Mesendoderm (in vitro differentiated cells): ENCODE measurements around the gene SKOR1.
A peak's percentile ranks its signal among the peaks of the same experiment; 100 is the strongest.

Experiments used
- DNase-seq: peaks from one replicate; pipeline ENCODE4 v3.0.0; 2013
- H2AK5ac ChIP-seq: 2 replicates; pipeline ENCODE4 v1.6.1; 2013; ENCODE audit warnings: low read length, inconsistent platforms
- H2BK120ac ChIP-seq: 2 replicates; pipeline ENCODE4 v1.6.1; 2013; ENCODE audit warnings: low read depth, mild to moderate bottlenecking, low read length, moderate library complexity, mixed read lengths
- H2BK15ac ChIP-seq: replicated peaks from 2 replicates; pipeline ENCODE4 v1.6.1; 2013; ENCODE audit warnings: low read depth, mild to moderate bottlenecking, moderate library complexity
- H2BK5ac ChIP-seq: 2 replicates; pipeline ENCODE4 v1.6.1; 2013; ENCODE audit warnings: low read length, inconsistent platforms
- H3K18ac ChIP-seq: 2 replicates; pipeline ENCODE4 v1.6.1; 2013; ENCODE audit warnings: mild to moderate bottlenecking, low read length, mixed read lengths
- H3K23ac ChIP-seq: one replicate; pipeline ENCODE4 v1.6.1; 2013; ENCODE audit warnings: low read length
- H3K27ac ChIP-seq: 2 replicates; pipeline ENCODE4 v1.5.1; 2013; ENCODE audit warnings: low read depth, mild to moderate bottlenecking, inconsistent platforms, low read length, moderate library complexity
- H3K27me3 ChIP-seq: 2 replicates; pipeline ENCODE4 v1.6.1; 2013; ENCODE audit warnings: low read length, control low read depth, mild to moderate bottlenecking, inconsistent platforms; ENCODE audit not compliant: insufficient read depth, poor library complexity
- H3K36me3 ChIP-seq: 2 replicates; pipeline ENCODE4 v1.6.1; 2013; ENCODE audit warnings: low read length, inconsistent platforms; ENCODE audit not compliant: control insufficient read depth, insufficient read depth
- H3K4ac ChIP-seq: one replicate; pipeline ENCODE4 v1.6.1; 2013; ENCODE audit warnings: low read depth, mild to moderate bottlenecking, low read length, moderate library complexity
- H3K4me1 ChIP-seq: 2 replicates; pipeline ENCODE4 v1.6.1; 2013; ENCODE audit warnings: low read depth, low read length, inconsistent platforms; ENCODE audit not compliant: control insufficient read depth
- H3K4me2 ChIP-seq: 2 replicates; pipeline ENCODE4 v1.6.1; 2013; ENCODE audit warnings: low read length
- H3K4me3 ChIP-seq: 2 replicates; pipeline ENCODE4 v1.5.1; 2013; ENCODE audit warnings: mild to moderate bottlenecking, low read length
- H3K56ac ChIP-seq: one replicate; pipeline ENCODE4 v1.6.1; 2013; ENCODE audit warnings: low read length
- H3K79me1 ChIP-seq: 2 replicates; pipeline ENCODE4 v1.6.1; 2013; ENCODE audit warnings: low read length, inconsistent platforms
- H3K79me2 ChIP-seq: 2 replicates; pipeline ENCODE4 v1.6.1; 2013; ENCODE audit warnings: mild to moderate bottlenecking, low read length; ENCODE audit not compliant: control insufficient read depth, insufficient read depth
- H3K9ac ChIP-seq: 2 replicates; pipeline ENCODE4 v1.6.1; 2013; ENCODE audit warnings: low read length, inconsistent platforms
- H4K5ac ChIP-seq: one replicate; pipeline ENCODE4 v1.6.1; 2013; ENCODE audit warnings: low read length
- H4K8ac ChIP-seq: one replicate; pipeline ENCODE4 v1.6.1; 2013; ENCODE audit warnings: low read depth, mild to moderate bottlenecking, control low read depth, low read length, moderate library complexity
- WGBS: extraction: QIAGEN DNeasy Blood & Tissue Kit; methylation state at CpG from one replicate; pipeline ENCODE4 v1.1.7; 2013; ENCODE audit warnings: low lambda C conversion rate, missing lambda C conversion rate; ENCODE audit not compliant: insufficient coverage; ENCODE audit errors: extremely low coverage; 5-methylcytosine and 5-hydroxymethylcytosine counted together

The SKOR1 gene

GRCh38 chr15:67878712-67879206, 53.5 kb downstream of the SKOR1 start:
- DNase-seq = no peak
- Histone ChIP-seq H3K27me3 (no peaks in the 10 kb centered on the region), H3K23ac (no peak overlapping the region), H4K5ac (no peak overlapping the region), H3K36me3 (no peaks in the 10 kb centered on the region), H3K4me3 (no peak overlapping the region), H3K4me1 (peaks cover 4% of the 10 kb centered on the region), H2BK15ac (no peak overlapping the region), H3K79me2 (no peaks in the 10 kb centered on the region), H3K79me1 (no peaks in the 10 kb centered on the region), H3K9ac (no peak overlapping the region), H4K8ac (no peak overlapping the region), H2BK120ac (no peak overlapping the region), H3K56ac (no peak overlapping the region), H2AK5ac (no peak overlapping the region), H3K4me2 (no peak overlapping the region), H3K4ac (no peak overlapping the region), H2BK5ac (no peak overlapping the region), H3K27ac (no peak overlapping the region), H3K18ac (no peak overlapping the region)
- WGBS = no CpG with 5 or more reads among the region's 2 CpGs

GRCh38 chr15:67879440-67880129, 54.3 kb downstream of the SKOR1 start:
- Histone ChIP-seq H3K4ac (no peak overlapping the region), H3K79me1 (no peaks in the 10 kb centered on the region), H3K4me3 (no peak overlapping the region), H3K79me2 (no peaks in the 10 kb centered on the region), H4K5ac (no peak overlapping the region), H3K4me1 (peaks cover 4% of the 10 kb centered on the region), H3K9ac (no peak overlapping the region), H3K27me3 (no peaks in the 10 kb centered on the region), H3K23ac (no peak overlapping the region), H3K27ac (no peak overlapping the region), H2BK5ac (no peak overlapping the region), H3K4me2 (no peak overlapping the region), H2BK15ac (no peak overlapping the region), H3K36me3 (no peaks in the 10 kb centered on the region), H2AK5ac (no peak overlapping the region), H4K8ac (no peak overlapping the region), H2BK120ac (no peak overlapping the region), H3K56ac (no peak overlapping the region), H3K18ac (no peak overlapping the region)
- no CpG with 5 or more reads among the region's 11 CpGs for WGBS
- no peak for DNase-seq

- Histone ChIP-seq H4K5ac (no peak overlapping the region), H3K4me2 (no peak overlapping the region), H3K56ac (no peak overlapping the region), H2BK15ac (no peak overlapping the region), H3K27ac (no peak overlapping the region), H3K9ac (no peak overlapping the region), H3K27me3 (no peaks in the 10 kb centered on the region), H2AK5ac (no peak overlapping the region), H3K4ac (no peak overlapping the region), H3K79me1 (no peaks in the 10 kb centered on the region), H3K79me2 (no peaks in the 10 kb centered on the region), H2BK5ac (no peak overlapping the region), H3K18ac (no peak overlapping the region), H3K4me1 (peaks cover 4% of the 10 kb centered on the region), H2BK120ac (no peak overlapping the region), H3K23ac (no peak overlapping the region), H3K36me3 (no peaks in the 10 kb centered on the region), H3K4me3 (no peak overlapping the region), H4K8ac (no peak overlapping the region)
- DNase-seq = no peak
- WGBS = no CpG with 5 or more reads among the region's 3 CpGs
Observed at GRCh38 chr15:67880651-67881182, 55.4 kb downstream of the SKOR1 start.

- Histone ChIP-seq H3K4ac (no peak overlapping the region), H4K8ac (no peak overlapping the region), H3K4me1 (peaks cover 4% of the 10 kb centered on the region), H3K4me3 (no peak overlapping the region), H3K27me3 (no peaks in the 10 kb centered on the region), H4K5ac (no peak overlapping the region), H3K36me3 (no peaks in the 10 kb centered on the region), H3K79me1 (no peaks in the 10 kb centered on the region), H3K9ac (no peak overlapping the region), H3K56ac (no peak overlapping the region), H3K27ac (no peak overlapping the region), H3K23ac (no peak overlapping the region), H2BK120ac (no peak overlapping the region), H2BK15ac (no peak overlapping the region), H2BK5ac (no peak overlapping the region), H3K18ac (no peak overlapping the region), H3K79me2 (no peaks in the 10 kb centered on the region), H3K4me2 (no peak overlapping the region), H2AK5ac (no peak overlapping the region)
- WGBS = no CpG with 5 or more reads among the region's 8 CpGs
- DNase-seq = no peak
Observed at GRCh38 chr15:67882487-67883233, 57.4 kb downstream of the SKOR1 start.

GRCh38 chr15:67883234-67883773, 58.0 kb downstream of the SKOR1 start:
- no peak overlapping the region for H2BK15ac ChIP-seq
- no peak overlapping the region for H3K4me3 ChIP-seq
- no CpG with 5 or more reads among the region's 10 CpGs for WGBS
- no peak overlapping the region for H3K18ac ChIP-seq
- H2BK5ac ChIP-seq = no peak overlapping the region
- H3K79me2 ChIP-seq = no peaks in the 10 kb centered on the region
- peak overlapping the region; percentile 62 for H3K56ac ChIP-seq
- no peak overlapping the region for H3K4me2 ChIP-seq
- H4K8ac ChIP-seq = no peak overlapping the region
- H3K27me3 ChIP-seq = no peaks in the 10 kb centered on the region
- no peak overlapping the region for H2BK120ac ChIP-seq
- no peak overlapping the region for H3K23ac ChIP-seq
- no peaks in the 10 kb centered on the region for H3K36me3 ChIP-seq
- no peaks in the 10 kb centered on the region for H3K79me1 ChIP-seq
- DNase-seq = peak; percentile 35
- peaks cover 4% of the 10 kb centered on the region for H3K4me1 ChIP-seq
- no peak overlapping the region for H4K5ac ChIP-seq
- H2AK5ac ChIP-seq = no peak overlapping the region
- H3K27ac ChIP-seq = no peak overlapping the region
- H3K4ac ChIP-seq = no peak overlapping the region
- H3K9ac ChIP-seq = no peak overlapping the region
